Measurements from ENCODE around the gene LRP1B. TPM values are rescaled to one million over a fixed set of nuclear protein-coding genes. Genes with fewer than 3 reads are reported as not detected.

The LRP1B gene
- total RNA-seq, 3 donors from 2014 or later, result 2.3 to 29.8 (median 21.8) TPM

DNA sequence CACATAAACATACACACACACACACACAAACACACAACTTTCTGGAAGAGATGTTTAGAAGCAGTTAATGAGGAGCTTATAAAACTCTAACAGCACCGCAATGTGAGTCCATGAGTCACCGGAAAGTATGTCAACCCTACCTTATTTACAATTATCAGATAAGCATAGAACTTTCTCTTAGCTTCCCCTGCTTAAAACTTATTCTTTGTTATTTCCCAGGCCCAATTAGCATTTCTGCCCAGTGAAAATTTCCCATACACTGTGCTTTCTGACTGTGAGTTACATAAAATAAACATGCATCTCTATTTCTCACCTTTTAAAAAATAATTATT is 737.6 kb downstream of the LRP1B start:
- Histone ChIP-seq H3K27ac (no peak overlapping the region), H3K36me3 (no peaks in the 10 kb centered on the region), H3K27me3 (no peaks in the 10 kb centered on the region), H3K4me3 (no peak overlapping the region), H3K9me3 (no peaks in the 10 kb centered on the region), H3K4me1 (no peaks in the 10 kb centered on the region)
- no peak for DNase-seq (ENCODE audit: low spot score in 2 of 2)
- intact Hi-C loops (cut with DNase I; ENCODE audit: low total_unique reads), result no loop called here
- TF ChIP-seq POLR2AphosphoS5 (IDR thresholded peaks at IDR 0.05), result no peak
- TF ChIP-seq POLR2A (IDR thresholded peaks at IDR 0.05), result no peak
- TF ChIP-seq, protein P1, sequence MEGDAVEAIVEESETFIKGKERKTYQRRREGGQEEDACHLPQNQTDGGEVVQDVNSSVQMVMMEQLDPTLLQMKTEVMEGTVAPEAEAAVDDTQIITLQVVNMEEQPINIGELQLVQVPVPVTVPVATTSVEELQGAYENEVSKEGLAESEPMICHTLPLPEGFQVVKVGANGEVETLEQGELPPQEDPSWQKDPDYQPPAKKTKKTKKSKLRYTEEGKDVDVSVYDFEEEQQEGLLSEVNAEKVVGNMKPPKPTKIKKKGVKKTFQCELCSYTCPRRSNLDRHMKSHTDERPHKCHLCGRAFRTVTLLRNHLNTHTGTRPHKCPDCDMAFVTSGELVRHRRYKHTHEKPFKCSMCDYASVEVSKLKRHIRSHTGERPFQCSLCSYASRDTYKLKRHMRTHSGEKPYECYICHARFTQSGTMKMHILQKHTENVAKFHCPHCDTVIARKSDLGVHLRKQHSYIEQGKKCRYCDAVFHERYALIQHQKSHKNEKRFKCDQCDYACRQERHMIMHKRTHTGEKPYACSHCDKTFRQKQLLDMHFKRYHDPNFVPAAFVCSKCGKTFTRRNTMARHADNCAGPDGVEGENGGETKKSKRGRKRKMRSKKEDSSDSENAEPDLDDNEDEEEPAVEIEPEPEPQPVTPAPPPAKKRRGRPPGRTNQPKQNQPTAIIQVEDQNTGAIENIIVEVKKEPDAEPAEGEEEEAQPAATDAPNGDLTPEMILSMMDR (IDR thresholded peaks at IDR 0.05), result no peak

DNA sequence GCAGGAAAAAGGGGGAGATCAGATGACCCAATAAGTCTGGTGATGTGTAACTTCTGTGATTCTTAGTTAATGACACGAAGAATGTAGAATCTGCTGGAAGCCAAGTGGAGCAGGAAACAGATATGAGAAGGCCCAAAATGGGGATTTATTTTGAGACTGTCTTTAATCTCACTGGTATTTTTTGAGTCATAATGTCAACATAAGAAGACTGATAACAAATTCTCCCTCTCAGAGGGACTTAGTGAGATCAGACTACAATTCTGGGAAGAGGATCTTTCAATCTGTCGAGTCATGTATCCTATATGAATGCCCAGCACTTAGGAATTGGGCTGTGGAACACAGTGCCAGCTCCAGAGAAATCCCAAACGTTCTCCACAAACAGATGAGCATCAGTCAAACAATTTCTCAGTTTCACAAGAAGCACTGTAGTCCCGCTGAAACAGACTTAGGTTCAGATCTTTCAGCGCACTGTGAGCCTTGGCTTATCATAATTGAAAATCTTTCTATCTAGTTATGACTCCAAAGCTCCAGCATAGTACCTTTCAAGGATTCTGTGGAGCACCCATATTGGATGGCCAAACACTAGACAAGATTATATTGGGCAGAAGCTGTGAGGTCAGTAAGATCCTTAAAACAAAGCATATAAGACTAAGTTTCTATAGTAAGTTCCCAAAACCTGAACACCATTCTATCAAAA is 738.2 kb downstream of the LRP1B start:
- intact Hi-C loops (cut with DNase I; ENCODE audit: low total_unique reads), result no loop called here
- DNase-seq (ENCODE audit: low spot score in 2 of 2), result no peak
- no peak overlapping the region for H3K27ac ChIP-seq
- no peak overlapping the region for H3K4me3 ChIP-seq
- no peaks in the 10 kb centered on the region for H3K27me3 ChIP-seq
- TF ChIP-seq, protein P1 (IDR thresholded peaks at IDR 0.05), result no peak
- TF ChIP-seq POLR2AphosphoS5 (IDR thresholded peaks at IDR 0.05) (no peak), POLR2A (IDR thresholded peaks at IDR 0.05) (no peak)
- H3K36me3 ChIP-seq, result no peaks in the 10 kb centered on the region
- no peaks in the 10 kb centered on the region for H3K9me3 ChIP-seq
- H3K4me1 ChIP-seq, result no peaks in the 10 kb centered on the region

DNA sequence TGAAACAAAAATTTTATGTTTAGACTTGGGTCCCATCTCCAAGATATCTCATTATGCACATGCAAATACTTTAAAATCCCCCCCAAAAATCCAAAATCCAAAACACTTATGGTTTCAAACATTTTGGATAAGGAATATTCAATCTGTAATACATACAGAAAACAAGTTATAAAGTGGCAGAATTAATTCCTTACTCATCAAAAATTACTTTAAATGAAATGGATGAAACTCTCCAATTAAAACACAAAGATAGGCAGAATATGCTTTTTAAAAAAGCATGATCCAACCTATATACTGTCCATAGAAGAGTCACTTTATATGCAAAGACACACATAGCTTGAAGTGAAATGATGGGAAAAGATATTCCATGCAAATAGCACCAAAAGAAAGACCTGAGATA is 744.6 kb downstream of the LRP1B start:
- intact Hi-C loops (cut with DNase I; ENCODE audit: low total_unique reads), result no loop called here
- no peak for DNase-seq (ENCODE audit: low spot score in 2 of 2)
- Histone ChIP-seq H3K9me3 (no peaks in the 10 kb centered on the region), H3K27ac (no peak overlapping the region), H3K4me1 (no peaks in the 10 kb centered on the region), H3K36me3 (no peaks in the 10 kb centered on the region), H3K27me3 (no peaks in the 10 kb centered on the region), H3K4me3 (no peak overlapping the region)
- TF ChIP-seq, protein P1 (IDR thresholded peaks at IDR 0.05), result no peak
- TF ChIP-seq POLR2AphosphoS5 (IDR thresholded peaks at IDR 0.05) (no peak), POLR2A (IDR thresholded peaks at IDR 0.05) (no peak)

DNA sequence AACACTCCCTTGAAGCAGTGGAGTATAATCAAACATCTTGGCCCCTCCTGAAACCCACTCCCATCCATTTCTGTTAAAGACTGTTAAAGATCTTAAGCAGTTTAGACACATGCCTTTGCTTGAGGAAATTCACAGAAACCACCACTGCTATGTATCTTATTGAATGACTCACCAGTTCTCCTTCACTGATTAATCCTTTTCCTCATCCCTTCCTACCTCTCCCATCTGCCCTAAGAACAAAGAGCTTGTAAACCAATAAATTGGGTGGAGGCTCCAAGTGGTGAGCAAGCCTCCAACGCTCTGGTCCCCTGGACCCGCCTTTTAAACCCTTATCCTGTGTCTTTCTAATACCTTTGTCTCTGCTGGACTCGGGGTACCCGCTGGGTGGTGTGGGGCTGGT is 746.1 kb downstream of the LRP1B start:
- Histone ChIP-seq H3K27me3 (no peaks in the 10 kb centered on the region), H3K36me3 (no peaks in the 10 kb centered on the region), H3K27ac (no peak overlapping the region), H3K4me3 (no peak overlapping the region), H3K4me1 (no peaks in the 10 kb centered on the region), H3K9me3 (no peaks in the 10 kb centered on the region)
- intact Hi-C loops (cut with DNase I; ENCODE audit: low total_unique reads), result no loop called here
- no peak for DNase-seq (ENCODE audit: low spot score in 2 of 2)
- TF ChIP-seq, protein P1 (IDR thresholded peaks at IDR 0.05), result no peak
- TF ChIP-seq POLR2AphosphoS5 (IDR thresholded peaks at IDR 0.05) (no peak), POLR2A (IDR thresholded peaks at IDR 0.05) (no peak)

DNA sequence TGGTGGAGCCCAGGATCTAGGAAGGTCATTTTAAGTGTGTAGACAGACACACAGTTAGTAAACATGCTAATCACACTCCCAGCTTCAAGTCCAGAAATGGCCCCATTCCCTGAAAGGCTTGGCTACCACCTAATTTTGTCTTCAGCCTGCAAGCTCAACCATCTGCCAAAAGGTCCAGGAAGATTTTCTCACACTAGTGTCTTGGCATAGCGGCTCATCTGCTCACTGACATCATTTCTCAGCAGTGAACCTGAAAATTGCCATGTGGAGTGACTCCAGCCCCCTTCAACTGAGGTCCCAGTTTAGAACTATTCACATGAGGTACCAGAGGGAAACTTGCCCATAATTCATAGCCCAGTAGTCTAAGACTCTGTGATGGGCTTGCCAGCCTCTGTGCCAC is 748.9 kb downstream of the LRP1B start:
- intact Hi-C loops (cut with DNase I; ENCODE audit: low total_unique reads), result no loop called here
- Histone ChIP-seq H3K27ac (no peak overlapping the region), H3K9me3 (no peaks in the 10 kb centered on the region), H3K36me3 (no peaks in the 10 kb centered on the region), H3K27me3 (no peaks in the 10 kb centered on the region), H3K4me1 (no peaks in the 10 kb centered on the region), H3K4me3 (no peak overlapping the region)
- no peak for TF ChIP-seq POLR2AphosphoS5 (IDR thresholded peaks at IDR 0.05)
- TF ChIP-seq, protein P1 (IDR thresholded peaks at IDR 0.05), result no peak
- no peak for TF ChIP-seq POLR2A (IDR thresholded peaks at IDR 0.05)
- no peak for DNase-seq (ENCODE audit: low spot score in 2 of 2)

Data from breast epithelium (tissue), 4 donors.